ENCODE data around the gene RPS6KA3. TPM values are rescaled to one million over a fixed set of nuclear protein-coding genes. Genes with fewer than 3 reads are reported as not detected.

The RPS6KA3 gene
- total RNA-seq, 1 experiment from 2014 or later = 14.6 TPM

DNA sequence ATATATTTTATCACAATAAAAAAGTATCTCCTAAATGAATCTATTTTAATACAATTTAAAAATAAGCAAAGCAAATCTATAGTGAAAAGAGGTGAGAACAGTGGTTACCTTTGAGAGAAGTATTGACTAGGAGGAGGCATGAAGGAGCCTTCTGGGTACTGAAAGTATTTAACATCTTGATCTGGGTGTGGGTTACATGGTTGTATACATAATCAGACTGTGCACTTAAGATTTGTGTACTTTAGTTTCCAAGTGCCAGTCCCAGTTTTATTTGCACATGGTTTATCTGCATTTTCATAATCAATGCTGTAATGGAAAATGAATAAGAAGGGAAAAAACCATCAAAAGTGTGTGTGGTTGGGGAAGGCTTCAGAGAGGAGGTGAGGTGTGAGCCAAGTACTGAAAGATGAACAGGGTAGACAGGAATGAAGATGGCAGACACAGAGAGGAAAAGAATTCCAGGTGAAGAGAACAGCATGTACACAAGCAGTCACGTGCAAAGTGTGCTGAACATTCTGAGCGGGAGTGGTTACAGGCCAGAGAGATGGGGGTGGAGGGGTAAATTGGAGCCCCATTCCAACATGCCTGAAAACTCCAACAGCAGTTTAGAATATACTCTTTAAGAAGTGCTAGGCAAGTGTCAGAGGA lies 164.7 kb downstream of the RPS6KA3 start:
- ATAC-seq = no peak
- no peak overlapping the region for H3K4me3 Mint-ChIP-seq
- no peak for DNase-seq (ENCODE audit: low spot score)
- ChIA-PET POLR2A (no interaction called here), CTCF (no interaction called here)
- H3K27ac Mint-ChIP-seq = no peak overlapping the region
- TF ChIP-seq ETV6 (CRISPR knock-in tag; IDR thresholded peaks at IDR 0.05) (no peak), ESRRA (CRISPR knock-in tag; IDR thresholded peaks at IDR 0.05; ENCODE audit: borderline replicate concordance) (no peak), NFATC4 (CRISPR knock-in tag; IDR thresholded peaks at IDR 0.05) (no peak), MXD4 (CRISPR knock-in tag; IDR thresholded peaks at IDR 0.05; ENCODE audit: borderline replicate concordance) (no peak), SMAD4 (CRISPR knock-in tag; IDR thresholded peaks at IDR 0.05) (no peak)
- TF ChIP-seq, protein P1, sequence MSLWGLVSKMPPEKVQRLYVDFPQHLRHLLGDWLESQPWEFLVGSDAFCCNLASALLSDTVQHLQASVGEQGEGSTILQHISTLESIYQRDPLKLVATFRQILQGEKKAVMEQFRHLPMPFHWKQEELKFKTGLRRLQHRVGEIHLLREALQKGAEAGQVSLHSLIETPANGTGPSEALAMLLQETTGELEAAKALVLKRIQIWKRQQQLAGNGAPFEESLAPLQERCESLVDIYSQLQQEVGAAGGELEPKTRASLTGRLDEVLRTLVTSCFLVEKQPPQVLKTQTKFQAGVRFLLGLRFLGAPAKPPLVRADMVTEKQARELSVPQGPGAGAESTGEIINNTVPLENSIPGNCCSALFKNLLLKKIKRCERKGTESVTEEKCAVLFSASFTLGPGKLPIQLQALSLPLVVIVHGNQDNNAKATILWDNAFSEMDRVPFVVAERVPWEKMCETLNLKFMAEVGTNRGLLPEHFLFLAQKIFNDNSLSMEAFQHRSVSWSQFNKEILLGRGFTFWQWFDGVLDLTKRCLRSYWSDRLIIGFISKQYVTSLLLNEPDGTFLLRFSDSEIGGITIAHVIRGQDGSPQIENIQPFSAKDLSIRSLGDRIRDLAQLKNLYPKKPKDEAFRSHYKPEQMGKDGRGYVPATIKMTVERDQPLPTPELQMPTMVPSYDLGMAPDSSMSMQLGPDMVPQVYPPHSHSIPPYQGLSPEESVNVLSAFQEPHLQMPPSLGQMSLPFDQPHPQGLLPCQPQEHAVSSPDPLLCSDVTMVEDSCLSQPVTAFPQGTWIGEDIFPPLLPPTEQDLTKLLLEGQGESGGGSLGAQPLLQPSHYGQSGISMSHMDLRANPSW (CRISPR knock-in tag; conservative IDR thresholded peaks at IDR 0.05; ENCODE audit: low read depth) = no peak
- TF ChIP-seq, protein P2, sequence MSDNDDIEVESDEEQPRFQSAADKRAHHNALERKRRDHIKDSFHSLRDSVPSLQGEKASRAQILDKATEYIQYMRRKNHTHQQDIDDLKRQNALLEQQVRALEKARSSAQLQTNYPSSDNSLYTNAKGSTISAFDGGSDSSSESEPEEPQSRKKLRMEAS (CRISPR knock-in tag; IDR thresholded peaks at IDR 0.05) = no peak
- TF ChIP-seq, protein P3, sequence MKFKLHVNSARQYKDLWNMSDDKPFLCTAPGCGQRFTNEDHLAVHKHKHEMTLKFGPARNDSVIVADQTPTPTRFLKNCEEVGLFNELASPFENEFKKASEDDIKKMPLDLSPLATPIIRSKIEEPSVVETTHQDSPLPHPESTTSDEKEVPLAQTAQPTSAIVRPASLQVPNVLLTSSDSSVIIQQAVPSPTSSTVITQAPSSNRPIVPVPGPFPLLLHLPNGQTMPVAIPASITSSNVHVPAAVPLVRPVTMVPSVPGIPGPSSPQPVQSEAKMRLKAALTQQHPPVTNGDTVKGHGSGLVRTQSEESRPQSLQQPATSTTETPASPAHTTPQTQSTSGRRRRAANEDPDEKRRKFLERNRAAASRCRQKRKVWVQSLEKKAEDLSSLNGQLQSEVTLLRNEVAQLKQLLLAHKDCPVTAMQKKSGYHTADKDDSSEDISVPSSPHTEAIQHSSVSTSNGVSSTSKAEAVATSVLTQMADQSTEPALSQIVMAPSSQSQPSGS (CRISPR knock-in tag; IDR thresholded peaks at IDR 0.05; ENCODE audit: borderline replicate concordance, low read depth) = no peak
- TF ChIP-seq, protein P4, sequence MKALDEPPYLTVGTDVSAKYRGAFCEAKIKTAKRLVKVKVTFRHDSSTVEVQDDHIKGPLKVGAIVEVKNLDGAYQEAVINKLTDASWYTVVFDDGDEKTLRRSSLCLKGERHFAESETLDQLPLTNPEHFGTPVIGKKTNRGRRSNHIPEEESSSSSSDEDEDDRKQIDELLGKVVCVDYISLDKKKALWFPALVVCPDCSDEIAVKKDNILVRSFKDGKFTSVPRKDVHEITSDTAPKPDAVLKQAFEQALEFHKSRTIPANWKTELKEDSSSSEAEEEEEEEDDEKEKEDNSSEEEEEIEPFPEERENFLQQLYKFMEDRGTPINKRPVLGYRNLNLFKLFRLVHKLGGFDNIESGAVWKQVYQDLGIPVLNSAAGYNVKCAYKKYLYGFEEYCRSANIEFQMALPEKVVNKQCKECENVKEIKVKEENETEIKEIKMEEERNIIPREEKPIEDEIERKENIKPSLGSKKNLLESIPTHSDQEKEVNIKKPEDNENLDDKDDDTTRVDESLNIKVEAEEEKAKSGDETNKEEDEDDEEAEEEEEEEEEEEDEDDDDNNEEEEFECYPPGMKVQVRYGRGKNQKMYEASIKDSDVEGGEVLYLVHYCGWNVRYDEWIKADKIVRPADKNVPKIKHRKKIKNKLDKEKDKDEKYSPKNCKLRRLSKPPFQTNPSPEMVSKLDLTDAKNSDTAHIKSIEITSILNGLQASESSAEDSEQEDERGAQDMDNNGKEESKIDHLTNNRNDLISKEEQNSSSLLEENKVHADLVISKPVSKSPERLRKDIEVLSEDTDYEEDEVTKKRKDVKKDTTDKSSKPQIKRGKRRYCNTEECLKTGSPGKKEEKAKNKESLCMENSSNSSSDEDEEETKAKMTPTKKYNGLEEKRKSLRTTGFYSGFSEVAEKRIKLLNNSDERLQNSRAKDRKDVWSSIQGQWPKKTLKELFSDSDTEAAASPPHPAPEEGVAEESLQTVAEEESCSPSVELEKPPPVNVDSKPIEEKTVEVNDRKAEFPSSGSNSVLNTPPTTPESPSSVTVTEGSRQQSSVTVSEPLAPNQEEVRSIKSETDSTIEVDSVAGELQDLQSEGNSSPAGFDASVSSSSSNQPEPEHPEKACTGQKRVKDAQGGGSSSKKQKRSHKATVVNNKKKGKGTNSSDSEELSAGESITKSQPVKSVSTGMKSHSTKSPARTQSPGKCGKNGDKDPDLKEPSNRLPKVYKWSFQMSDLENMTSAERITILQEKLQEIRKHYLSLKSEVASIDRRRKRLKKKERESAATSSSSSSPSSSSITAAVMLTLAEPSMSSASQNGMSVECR (CRISPR knock-in tag; IDR thresholded peaks at IDR 0.05; ENCODE audit: borderline replicate concordance) = no peak
- H3K36me3 Mint-ChIP-seq = no peaks in the 10 kb centered on the region
- peaks cover 4% of the 10 kb centered on the region; the same call in 1 of the 2 replicates for H3K9me3 Mint-ChIP-seq
- H3K4me1 Mint-ChIP-seq = no peaks in the 10 kb centered on the region
- H3K27me3 Mint-ChIP-seq (ENCODE audit: low read depth) = no peaks in the 10 kb centered on the region

Other genes starting within 250 kb of the RPS6KA3 start
- gene MAP7D2, start 150.0 kb downstream of the RPS6KA3 start, total RNA-seq (2021) = 0.57 to 0.80 TPM (median 0.73 TPM) in 3 replicates
- 128 to 159 TPM (median 131 TPM) in 3 replicates for gene EIF1AX, start 125.1 kb downstream of the RPS6KA3 start, total RNA-seq (2021)